Small intestine (tissue), 7 donors: ENCODE data around the gene AUTS2. TPM values are rescaled to one million over a fixed set of nuclear protein-coding genes. Genes with fewer than 3 reads are reported as not detected.

Source experiments
- DNase-seq, 2 donors: peaks; one replicate each; pipeline versions ENCODE4 v3.0.0 to v3.0.0-alpha.2; 2013
- FAIRE-seq: peaks from 2 replicates; lab custom pipeline; 2012; peaks lifted over from hg19 to GRCh38; lab: Jason Lieb, UNC
- H3K27ac ChIP-seq, 3 donors: one replicate each; pipeline ENCODE4 v1.5.1; 2013; ENCODE audit warnings: low read length in 2 of 3, mild to moderate bottlenecking in 2 of 3, control low read depth in 1 of 3, inconsistent platforms in 1 of 3, low read depth in 1 of 3, moderate library complexity in 1 of 3
- H3K27me3 ChIP-seq, 3 donors: one replicate each; pipeline ENCODE4 v1.6.1; 2013; ENCODE audit warnings: low read length in 3 of 3, inconsistent platforms in 1 of 3; ENCODE audit not compliant: control insufficient read depth in 3 of 3, insufficient read depth in 3 of 3
- H3K36me3 ChIP-seq, 3 donors: one replicate each; pipeline ENCODE4 v1.6.1; 2013; ENCODE audit warnings: low read length in 3 of 3, inconsistent platforms in 1 of 3, low read depth in 1 of 3, mild to moderate bottlenecking in 1 of 3, moderate library complexity in 1 of 3; ENCODE audit not compliant: control insufficient read depth in 3 of 3, insufficient read depth in 2 of 3
- H3K4me1 ChIP-seq, 3 donors: one replicate each; pipeline ENCODE4 v1.6.1; 2013; ENCODE audit warnings: low read length in 2 of 3, inconsistent platforms in 1 of 3, low read depth in 1 of 3, mild to moderate bottlenecking in 1 of 3, moderate library complexity in 1 of 3; ENCODE audit not compliant: control insufficient read depth in 3 of 3, insufficient read depth in 2 of 3
- H3K4me3 ChIP-seq, 3 donors: one replicate each; pipeline ENCODE4 v1.5.1; 2013; ENCODE audit warnings: low read length in 3 of 3, control low read depth in 1 of 3, inconsistent platforms in 1 of 3, low read depth in 1 of 3, mild to moderate bottlenecking in 1 of 3, moderate library complexity in 1 of 3
- H3K9me3 ChIP-seq, 2 donors: one replicate each; pipeline ENCODE4 v1.6.1; 2013; ENCODE audit warnings: low read depth in 1 of 2, low read length in 1 of 2; ENCODE audit not compliant: control insufficient read depth in 2 of 2, insufficient read depth in 1 of 2
- WGBS, 3 donors: extraction: QIAGEN DNeasy Blood & Tissue Kit; methylation state at CpG; one replicate each; pipeline ENCODE4 v1.1.7; 2013; 5-methylcytosine and 5-hydroxymethylcytosine counted together
- polyA plus RNA-seq, 4 donors: library from polyadenylated mRNA; stranded (reverse) in 3 of 4; unstranded in 1 of 4; fragments of 200-250 nt in 3 of 4; fragments of 120-200 nt in 1 of 4; gene quantifications; one replicate each; pipeline versions ENCODE4 v1.2.1 to v1.2.3, GENCODE V29; 2013
- donor health status: healthy with polysubstance abuse.
- donor health status: control.
- donor health status: control.
- donor health status: Bipolar disorder and iron deficiency.
- donor health status: healthy.

Gene AUTS2
- polyA plus RNA-seq, 4 donors = 4.9 to 43.5 (median 13.6) TPM

DNA sequence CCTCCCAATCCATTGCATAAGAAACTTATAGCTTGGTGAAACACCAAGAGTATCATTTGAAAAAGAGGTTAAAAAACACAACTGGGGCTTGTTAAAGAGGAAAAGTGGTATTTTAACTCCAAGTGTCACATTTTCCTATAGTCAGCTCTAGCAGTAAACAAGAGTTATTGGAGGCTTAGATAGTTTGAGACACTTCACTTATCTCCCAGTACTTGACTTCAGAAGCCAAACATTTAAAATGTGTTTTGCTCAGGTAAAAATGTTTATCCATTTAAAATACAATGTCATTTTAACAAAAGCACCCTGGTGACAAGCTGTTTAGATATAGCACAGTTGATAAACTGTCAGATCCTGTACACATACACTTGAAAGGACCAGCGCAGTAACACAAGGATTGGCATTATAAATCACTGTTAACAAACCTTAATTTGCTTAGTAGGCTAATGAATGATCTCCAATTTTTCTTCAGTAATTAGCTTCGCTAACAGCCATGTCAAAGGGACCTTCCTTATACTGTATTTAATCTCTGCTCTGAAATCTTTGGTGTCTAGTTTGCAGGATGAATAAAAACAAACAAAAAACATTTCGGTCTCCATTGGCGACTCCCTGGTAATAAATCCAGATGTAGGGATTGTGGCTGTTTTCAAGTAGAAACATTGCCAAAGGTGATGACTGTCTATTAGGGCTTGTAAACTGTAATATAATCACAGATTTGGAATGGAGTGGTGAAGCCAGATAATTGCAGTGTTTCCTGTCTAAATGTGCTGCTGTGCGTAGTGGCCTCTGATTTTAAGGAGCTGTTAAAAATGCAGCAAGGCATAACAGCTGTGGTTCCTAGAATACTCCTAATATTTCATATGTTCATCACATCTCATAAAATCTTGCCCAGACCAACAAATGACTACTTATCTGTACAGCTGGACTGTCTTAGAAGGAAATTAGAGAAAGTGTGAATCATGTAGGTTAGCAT, 545.1 kb downstream of the AUTS2 start:
- FAIRE-seq = no peak
- H3K4me1 ChIP-seq = no peaks in the 10 kb centered on the region
- 55 to 66% (median 66%) methylated on average over 5 of the region's 5 CpGs for WGBS, 3 donors
- H3K9me3 ChIP-seq = no peaks in the 10 kb centered on the region
- no peaks in the 10 kb centered on the region for H3K36me3 ChIP-seq
- H3K27me3 ChIP-seq = no peaks in the 10 kb centered on the region
- no peak overlapping the region for H3K4me3 ChIP-seq
- no peak overlapping the region for H3K27ac ChIP-seq
- DNase-seq = no peak

DNA sequence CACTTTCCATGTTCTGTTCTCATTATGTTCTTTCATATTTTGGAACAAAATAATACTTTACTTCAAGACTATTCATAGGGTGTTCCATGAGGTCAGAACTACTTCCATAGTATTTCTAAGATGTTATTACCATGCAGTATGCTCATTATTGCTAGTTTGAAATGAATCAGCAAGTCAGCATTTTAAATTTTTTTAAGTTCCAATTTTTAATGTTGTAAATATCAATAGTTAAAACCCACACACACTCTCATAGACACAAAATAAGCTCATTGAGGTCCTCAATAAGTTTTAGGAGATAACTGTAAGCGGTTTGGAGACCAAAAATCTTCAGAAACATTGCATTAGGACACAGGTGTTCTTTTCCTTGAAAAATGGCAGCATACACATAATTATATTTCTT, 550.7 kb downstream of the AUTS2 start:
- no peak for DNase-seq
- H3K4me3 ChIP-seq = no peak overlapping the region
- H3K9me3 ChIP-seq = peaks cover 0 to 6% of the 10 kb centered on the region in 2 donors
- H3K36me3 ChIP-seq = no peaks in the 10 kb centered on the region
- no peaks in the 10 kb centered on the region for H3K4me1 ChIP-seq
- no peak for FAIRE-seq
- H3K27me3 ChIP-seq = no peaks in the 10 kb centered on the region
- WGBS, 3 donors = 76 to 91% (median 89%) methylated on average over 1 of the region's 1 CpG
- H3K27ac ChIP-seq = no peak overlapping the region

DNA sequence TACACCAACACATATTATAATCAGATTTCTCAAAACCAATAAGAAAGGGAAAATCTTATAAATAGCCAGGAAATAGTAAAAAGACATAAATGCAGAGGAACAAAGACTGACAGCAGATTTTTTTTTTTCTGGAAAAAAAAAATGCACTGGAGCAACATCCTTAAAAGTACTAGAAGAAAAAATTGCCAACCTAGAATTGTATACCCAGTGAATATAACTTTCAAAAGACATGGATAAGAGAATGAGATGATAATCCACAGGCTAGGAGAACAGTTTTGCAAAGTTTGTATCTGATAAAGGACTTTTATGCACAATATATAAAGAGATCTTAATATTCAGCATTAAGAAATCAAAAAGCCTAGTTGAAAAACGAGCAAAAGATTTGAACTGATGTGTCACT, 554.0 kb downstream of the AUTS2 start:
- WGBS, 3 donors = 70 to 91% (median 83%) methylated on average over 1 of the region's 1 CpG

DNA sequence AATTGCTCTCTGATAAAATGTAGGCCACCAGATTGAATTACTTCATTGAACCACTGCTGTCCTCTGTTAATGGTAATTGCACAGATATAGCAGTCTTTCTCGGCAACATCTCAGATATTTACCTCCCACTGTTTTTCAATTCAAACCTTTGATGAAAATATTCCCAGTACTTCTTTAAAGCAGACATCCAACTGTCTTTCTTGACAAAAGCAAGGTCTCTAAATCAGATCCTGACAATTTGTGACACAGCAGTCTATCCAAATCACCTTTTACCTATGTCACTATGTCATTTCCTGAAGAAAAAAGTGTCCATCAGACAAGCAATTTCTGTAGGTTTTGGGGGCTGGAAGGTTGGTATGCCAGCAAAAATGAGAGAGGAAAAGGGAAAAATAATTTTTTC, 555.7 kb downstream of the AUTS2 start:
- DNase-seq = no peak
- FAIRE-seq = no peak
- 84 to 97% (median 85%) methylated on average over 1 of the region's 1 CpG for WGBS, 3 donors
- Histone ChIP-seq H3K4me3 (no peak overlapping the region), H3K4me1 (no peaks in the 10 kb centered on the region), H3K27me3 (no peaks in the 10 kb centered on the region), H3K36me3 (no peaks in the 10 kb centered on the region), H3K9me3 (peaks cover 0 to 6% of the 10 kb centered on the region in 2 donors), H3K27ac (no peak overlapping the region)

More for the DNA sequence above, 554.0 kb downstream of the AUTS2 start:
- DNase-seq (no peak), FAIRE-seq (no peak)
- Histone ChIP-seq H3K27me3 (no peaks in the 10 kb centered on the region), H3K4me3 (no peak overlapping the region), H3K9me3 (peaks cover 0 to 6% of the 10 kb centered on the region in 2 donors), H3K36me3 (no peaks in the 10 kb centered on the region), H3K27ac (no peak overlapping the region), H3K4me1 (no peaks in the 10 kb centered on the region)

DNA sequence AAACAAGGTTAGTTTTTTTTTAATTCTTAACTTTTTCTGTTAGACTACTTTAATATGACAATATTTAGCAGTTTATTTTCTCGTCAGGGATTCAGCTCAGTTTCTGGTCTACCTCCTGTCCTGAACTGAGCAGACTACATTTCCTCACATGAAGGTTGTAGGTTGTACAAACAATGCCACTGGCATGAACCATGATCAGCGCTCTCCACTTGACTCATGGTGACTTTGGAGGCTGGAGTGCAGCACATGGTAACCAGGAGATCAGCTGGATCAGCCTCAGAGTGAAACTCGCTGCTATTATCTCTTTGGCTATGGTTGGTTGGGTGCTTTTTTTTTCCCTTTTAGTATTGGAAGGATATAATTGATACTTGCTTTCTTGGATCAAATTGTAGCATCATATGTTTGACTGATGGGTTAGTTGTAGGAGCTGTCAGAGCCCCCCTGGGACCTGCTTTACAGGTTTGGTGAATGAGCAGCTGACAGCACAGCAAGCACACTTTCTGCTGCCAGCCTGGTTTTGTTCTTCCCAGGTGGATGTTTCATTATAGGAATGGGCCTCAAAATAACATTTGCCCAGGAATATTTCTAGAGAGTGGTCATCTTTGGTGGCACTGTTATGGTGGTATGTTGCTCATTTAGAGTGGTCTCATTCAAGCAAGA, 556.4 kb downstream of the AUTS2 start:
- FAIRE-seq (no peak), DNase-seq (no peak)
- no peaks in the 10 kb centered on the region for H3K4me1 ChIP-seq
- H3K4me3 ChIP-seq = no peak overlapping the region
- WGBS, 3 donors = 74 to 89% (median 86%) methylated on average over 3 of the region's 3 CpGs
- no peaks in the 10 kb centered on the region for H3K27me3 ChIP-seq
- peaks cover 0 to 6% of the 10 kb centered on the region in 2 donors for H3K9me3 ChIP-seq
- no peaks in the 10 kb centered on the region for H3K36me3 ChIP-seq
- H3K27ac ChIP-seq = no peak overlapping the region

DNA sequence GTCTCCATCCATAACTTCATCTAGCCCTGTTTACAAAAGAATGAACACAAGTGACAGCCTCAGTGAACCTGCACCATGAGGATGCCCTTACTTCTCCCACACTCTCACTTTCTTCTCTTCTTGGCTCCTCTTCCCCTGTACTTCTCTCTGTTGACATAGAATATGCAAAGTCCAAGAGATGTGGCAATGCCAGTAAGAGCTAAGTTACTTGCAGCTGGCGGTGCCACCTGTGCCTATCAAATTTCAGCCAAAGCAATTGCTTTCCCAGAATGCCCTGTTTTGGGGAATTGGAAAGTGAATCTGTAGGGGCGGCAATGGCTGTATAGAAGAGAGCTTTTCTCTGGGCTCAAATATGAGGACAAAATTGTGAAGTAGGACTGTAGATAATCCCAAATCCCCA, 557.8 kb downstream of the AUTS2 start:
- FAIRE-seq (no peak), DNase-seq (peak in 1 of 2 donors; percentile 22)
- Histone ChIP-seq H3K9me3 (peaks cover 0 to 6% of the 10 kb centered on the region in 2 donors), H3K27ac (no peak overlapping the region), H3K4me3 (no peak overlapping the region), H3K27me3 (no peaks in the 10 kb centered on the region), H3K36me3 (no peaks in the 10 kb centered on the region), H3K4me1 (no peaks in the 10 kb centered on the region)
- WGBS, 3 donors = 35 to 85% (median 48%) methylated on average over 2 of the region's 2 CpGs

DNA sequence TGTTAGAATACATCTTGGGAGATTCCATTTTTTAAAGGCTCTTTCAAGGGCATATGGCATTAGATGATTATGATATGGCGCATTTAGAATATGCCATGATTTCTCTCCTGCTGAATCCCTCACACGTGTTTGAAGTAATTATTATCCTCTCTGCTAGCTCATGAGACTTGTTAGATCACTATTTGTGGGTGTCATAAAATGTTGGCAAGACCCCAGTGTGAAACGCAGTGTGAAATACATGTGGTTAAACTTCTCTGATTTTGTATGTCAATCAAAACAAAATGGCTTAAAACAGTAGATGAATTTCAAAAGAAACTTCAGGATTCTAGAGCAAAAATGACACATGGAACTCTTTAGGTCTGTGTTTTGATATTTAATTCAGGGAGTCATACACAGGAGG, 560.8 kb downstream of the AUTS2 start:
- FAIRE-seq (no peak), DNase-seq (no peak)
- H3K27me3 ChIP-seq = no peaks in the 10 kb centered on the region
- H3K9me3 ChIP-seq = no peaks in the 10 kb centered on the region
- no peak overlapping the region for H3K4me3 ChIP-seq
- no peak overlapping the region for H3K27ac ChIP-seq
- H3K4me1 ChIP-seq = no peaks in the 10 kb centered on the region
- H3K36me3 ChIP-seq = no peaks in the 10 kb centered on the region
- 31 to 71% (median 46%) methylated on average over 3 of the region's 3 CpGs for WGBS, 3 donors

DNA sequence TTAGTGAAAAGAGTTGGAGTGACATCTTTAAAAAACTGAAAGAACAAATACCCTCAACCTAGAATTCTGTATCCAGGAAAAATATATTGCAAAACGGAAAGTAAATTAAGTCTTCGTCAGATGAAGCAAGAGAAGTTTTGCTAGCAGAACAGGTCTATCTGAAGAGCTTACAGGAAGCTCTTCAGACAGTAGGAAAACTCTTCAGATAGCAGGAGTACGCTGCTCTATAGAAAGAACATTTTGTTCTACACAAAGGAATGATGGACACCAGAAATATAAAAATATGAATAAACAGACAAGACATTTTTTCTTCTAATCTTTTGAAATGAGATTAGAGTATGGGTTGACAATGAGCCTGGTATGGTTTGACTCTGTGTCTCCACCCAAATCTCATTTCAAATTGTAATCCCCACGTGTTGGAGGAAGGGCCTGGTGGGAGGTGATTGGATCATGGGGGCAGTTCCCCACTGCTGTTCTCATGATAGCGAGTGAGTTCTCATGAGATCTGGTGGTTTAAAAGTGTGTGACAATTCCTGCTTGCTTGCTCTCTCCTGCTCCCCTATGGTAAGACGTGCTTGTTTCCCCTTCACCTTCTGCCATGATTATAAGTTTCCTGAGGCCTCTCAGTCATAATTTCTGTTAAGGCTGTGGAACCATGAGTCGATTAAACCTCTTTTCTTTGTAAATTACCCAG, 567.3 kb downstream of the AUTS2 start:
- Histone ChIP-seq H3K9me3 (peaks cover 0 to 3% of the 10 kb centered on the region in 2 donors), H3K4me3 (no peak overlapping the region), H3K27ac (no peak overlapping the region), H3K36me3 (no peaks in the 10 kb centered on the region), H3K4me1 (no peaks in the 10 kb centered on the region), H3K27me3 (no peaks in the 10 kb centered on the region)
- FAIRE-seq = no peak
- no peak for DNase-seq
- 75 to 87% (median 86%) methylated on average over 7 of the region's 7 CpGs for WGBS, 3 donors
